Cardiac muscle cell (in vitro differentiated cells and primary cell): ENCODE results near the gene GNAZ. TPM values are rescaled to one million over a fixed set of nuclear protein-coding genes. Genes with fewer than 3 reads are reported as not detected.
A peak's percentile ranks its signal among the peaks of the same experiment; 100 is the strongest.

Source experiments
- DNase-seq, 2 donors: peaks; one replicate each; pipeline versions ENCODE4 v3.0.0 to v3.0.0-alpha.2; 2010 to 2017; ENCODE audit warnings: low read depth in 1 of 2, low spot score in 1 of 2
- H3K27ac ChIP-seq: fragments of 200-600 bp; sonication (generic); 2 replicates; pipeline ENCODE4 v1.5.1; 2016
- H3K27me3 ChIP-seq: fragments of 200-600 bp; sonication (generic); 2 replicates; pipeline ENCODE4 v1.6.0; 2016; ENCODE audit warnings: control low read depth
- H3K36me3 ChIP-seq: fragments of 200-600 bp; sonication (generic); 2 replicates; pipeline ENCODE4 v1.5.1; 2016; ENCODE audit warnings: control low read depth
- H3K4me1 ChIP-seq: fragments of 200-600 bp; sonication (generic); 2 replicates; pipeline ENCODE4 v1.8.1; 2017; ENCODE audit warnings: low read depth, mild to moderate bottlenecking, mixed run types
- H3K4me3 ChIP-seq: fragments of 200-600 bp; sonication (generic); 2 replicates; pipeline ENCODE4 v1.5.1; 2016; ENCODE audit warnings: mild to moderate bottlenecking
- H3K9me3 ChIP-seq: fragments of 200-600 bp; sonication (generic); 2 replicates; pipeline ENCODE4 v1.5.1; 2017; ENCODE audit warnings: low read depth, mild to moderate bottlenecking, control low read depth
- CTCF ChIP-seq: IDR thresholded peaks from 2 replicates; pipeline ENCODE4 v1.5.1; 2012; ENCODE audit warnings: low read depth, mild to moderate bottlenecking, low read length
- polyA plus RNA-seq: library from polyadenylated mRNA; unstranded; fragments of >200 nt; fragmentation: Nextera tagmentation; extraction: Ambion mirVana; gene quantifications from 2 replicates; pipeline ENCODE4 v1.2.1, GENCODE V29; 2016
- total RNA-seq: library from RNA; depleted of rRNA; stranded (reverse); fragments of >200 nt; gene quantifications from 2 replicates; pipeline ENCODE4 v1.2.3, GENCODE V29; 2016

Gene GNAZ
- total and polyA plus RNA-seq, 2 experiments from 2014 or later, result 1.8 to 3.7 TPM

GRCh38 chr22:23154461-23154860 is 84.1 kb downstream of the GNAZ start:
- Histone ChIP-seq H3K27ac (no peak overlapping the region), H3K4me1 (no peaks in the 10 kb centered on the region), H3K27me3 (no peaks in the 10 kb centered on the region), H3K4me3 (no peak overlapping the region), H3K9me3 (no peaks in the 10 kb centered on the region), H3K36me3 (no peaks in the 10 kb centered on the region)
- no peak for DNase-seq
- TF ChIP-seq CTCF, result no peak

- no peak for DNase-seq
- no peaks in the 10 kb centered on the region for H3K4me1 ChIP-seq
- H3K9me3 ChIP-seq, result no peaks in the 10 kb centered on the region
- no peaks in the 10 kb centered on the region for H3K27me3 ChIP-seq
- TF ChIP-seq CTCF, result no peak
- no peaks in the 10 kb centered on the region for H3K36me3 ChIP-seq
- no peak overlapping the region for H3K4me3 ChIP-seq
- no peak overlapping the region for H3K27ac ChIP-seq
Observed at GRCh38 chr22:23155143-23155542, 84.8 kb downstream of the GNAZ start.

- no peak for DNase-seq
- no peak overlapping the region for H3K27ac ChIP-seq
- H3K4me1 ChIP-seq, result no peaks in the 10 kb centered on the region
- no peaks in the 10 kb centered on the region for H3K9me3 ChIP-seq
- no peak overlapping the region for H3K4me3 ChIP-seq
- TF ChIP-seq CTCF, result no peak
- no peaks in the 10 kb centered on the region for H3K27me3 ChIP-seq
- H3K36me3 ChIP-seq, result no peaks in the 10 kb centered on the region
Observed at GRCh38 chr22:23155831-23156230, 85.5 kb downstream of the GNAZ start.

GRCh38 chr22:23156286-23156685 is 86.0 kb downstream of the GNAZ start:
- no peak for DNase-seq
- Histone ChIP-seq H3K4me3 (no peak overlapping the region), H3K27ac (no peak overlapping the region), H3K27me3 (no peaks in the 10 kb centered on the region), H3K9me3 (no peaks in the 10 kb centered on the region), H3K4me1 (no peaks in the 10 kb centered on the region), H3K36me3 (no peaks in the 10 kb centered on the region)
- peak; percentile 3 for TF ChIP-seq CTCF

- Histone ChIP-seq H3K27ac (no peak overlapping the region), H3K27me3 (no peaks in the 10 kb centered on the region), H3K4me1 (no peaks in the 10 kb centered on the region), H3K9me3 (no peaks in the 10 kb centered on the region), H3K4me3 (no peak overlapping the region), H3K36me3 (no peaks in the 10 kb centered on the region)
- no peak for DNase-seq
- TF ChIP-seq CTCF, result no peak
Observed at GRCh38 chr22:23157560-23158515, 87.5 kb downstream of the GNAZ start.
